Left ventricle myocardium superior (tissue), 1 donor: ENCODE measurements around the gene KIRREL3. TPM values are rescaled to one million over a fixed set of nuclear protein-coding genes. Genes with fewer than 3 reads are reported as not detected.

Experiments
- ATAC-seq: fragments of 200-7000 bp; cut with Tn5 transposase; one replicate; pipeline ENCODE4 v1.9.1; 2020; ENCODE audit warnings: mild to moderate bottlenecking, moderate library complexity
- DNase-seq: peaks from one replicate; pipeline ENCODE4 v3.0.0-alpha.2; 2020
- intact Hi-C: fragments of 100-400 bp; cut with micrococcal nuclease; formaldehyde crosslinking; loops from one replicate; pipeline ENCODE4 v1.11.0; 2022
- total RNA-seq: library from RNA; stranded (reverse); fragmentation: NEBNext Ultra II Directional; extraction: Animal tissue kit (Norgen Biotek cat#: 25700); gene quantifications from one replicate; pipeline ENCODE4 v1.2.1, GENCODE V29; 2021
- donor health status: DM: no; HTN: yes; CAD: no; lungs with severe emphysema.

The KIRREL3 gene
- total RNA-seq, 1 donor from 2014 or later: 0.35 TPM

- intact Hi-C loops: no loop called here
- DNase-seq (no peak), ATAC-seq (no peak)
Observed at GRCh38 chr11:126547691-126548090, 452.9 kb downstream of the KIRREL3 start.

GRCh38 chr11:126547161-126547560 lies 453.4 kb downstream of the KIRREL3 start:
- intact Hi-C loops: no loop called here
- no peak for DNase-seq
- no peak for ATAC-seq

- DNase-seq (no peak), ATAC-seq (no peak)
- intact Hi-C loops: no loop called here
Observed at GRCh38 chr11:126546694-126547093, 453.9 kb downstream of the KIRREL3 start.

- DNase-seq (no peak), ATAC-seq (no peak)
- intact Hi-C loops: no loop called here
Observed at GRCh38 chr11:126546191-126546590, 454.4 kb downstream of the KIRREL3 start.

GRCh38 chr11:126545057-126545555 lies 455.5 kb downstream of the KIRREL3 start:
- intact Hi-C loops: no loop called here
- no peak for DNase-seq
- ATAC-seq: no peak

DNA sequence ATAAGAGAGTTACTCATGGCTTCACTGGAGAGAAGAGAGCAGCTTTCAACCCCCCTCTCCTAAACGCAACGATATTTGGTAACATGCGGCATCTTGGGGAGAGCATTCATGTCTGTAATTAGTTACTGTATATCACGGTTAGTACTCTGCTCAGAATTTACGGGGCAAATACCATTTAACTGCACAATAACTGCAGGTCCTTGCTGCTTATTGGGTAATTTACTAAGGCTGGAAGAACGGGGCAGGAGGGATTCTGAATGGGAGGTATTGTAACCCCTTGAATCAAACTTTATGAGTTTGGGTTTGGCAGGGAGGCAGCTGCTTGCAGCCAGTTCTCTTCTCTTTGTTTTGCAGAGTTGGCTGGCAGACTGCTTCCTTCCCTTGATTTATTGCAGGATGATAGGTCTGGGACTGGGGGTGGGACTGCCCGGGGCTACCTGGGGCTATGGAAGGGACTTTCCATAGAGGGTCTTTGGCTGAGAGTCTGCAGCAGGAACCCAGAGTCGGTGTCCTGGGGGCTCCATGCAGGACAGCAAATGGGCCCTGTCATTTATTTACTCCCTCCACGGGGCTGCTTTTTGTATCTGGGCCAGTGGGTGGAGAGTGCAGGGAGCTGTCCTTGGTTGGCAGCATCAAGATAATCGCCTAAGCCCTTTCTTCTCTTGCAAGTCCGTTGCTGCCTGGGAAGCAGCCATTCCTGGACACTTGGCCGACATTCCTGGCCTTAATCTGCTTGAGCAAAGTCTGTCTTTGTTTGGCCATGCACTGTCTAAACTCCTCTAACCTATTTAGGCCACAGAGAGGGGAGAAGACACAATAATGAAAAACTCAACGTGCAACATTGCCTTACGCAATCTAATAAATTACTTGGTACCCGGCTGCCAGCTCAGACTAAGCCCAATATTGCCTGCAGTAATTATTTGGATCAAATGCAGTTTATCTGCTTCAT lies 456.2 kb downstream of the KIRREL3 start:
- ATAC-seq (no peak), DNase-seq (no peak)
- intact Hi-C loops: no loop called here

DNA sequence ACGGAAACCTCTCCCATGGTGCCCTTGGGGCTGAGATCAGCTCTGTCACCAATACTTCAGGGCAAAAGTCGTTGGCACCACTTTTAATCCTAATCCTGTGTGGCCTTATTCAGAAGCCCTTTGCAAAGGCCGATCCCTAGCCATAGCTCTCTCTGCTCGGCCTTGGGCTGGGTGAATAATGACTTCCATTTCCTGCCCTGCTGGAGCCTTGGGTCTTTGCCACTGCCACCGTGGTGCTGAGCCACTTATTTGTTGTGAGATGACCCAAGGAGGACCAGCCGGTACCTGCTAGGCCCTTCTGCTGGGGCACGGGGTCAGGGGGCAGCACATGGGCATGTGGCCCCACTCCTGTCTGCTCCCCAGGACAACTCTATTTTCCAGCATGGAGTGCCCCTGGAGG lies 456.9 kb downstream of the KIRREL3 start:
- intact Hi-C loops: no loop called here
- ATAC-seq: no peak
- no peak for DNase-seq

DNA sequence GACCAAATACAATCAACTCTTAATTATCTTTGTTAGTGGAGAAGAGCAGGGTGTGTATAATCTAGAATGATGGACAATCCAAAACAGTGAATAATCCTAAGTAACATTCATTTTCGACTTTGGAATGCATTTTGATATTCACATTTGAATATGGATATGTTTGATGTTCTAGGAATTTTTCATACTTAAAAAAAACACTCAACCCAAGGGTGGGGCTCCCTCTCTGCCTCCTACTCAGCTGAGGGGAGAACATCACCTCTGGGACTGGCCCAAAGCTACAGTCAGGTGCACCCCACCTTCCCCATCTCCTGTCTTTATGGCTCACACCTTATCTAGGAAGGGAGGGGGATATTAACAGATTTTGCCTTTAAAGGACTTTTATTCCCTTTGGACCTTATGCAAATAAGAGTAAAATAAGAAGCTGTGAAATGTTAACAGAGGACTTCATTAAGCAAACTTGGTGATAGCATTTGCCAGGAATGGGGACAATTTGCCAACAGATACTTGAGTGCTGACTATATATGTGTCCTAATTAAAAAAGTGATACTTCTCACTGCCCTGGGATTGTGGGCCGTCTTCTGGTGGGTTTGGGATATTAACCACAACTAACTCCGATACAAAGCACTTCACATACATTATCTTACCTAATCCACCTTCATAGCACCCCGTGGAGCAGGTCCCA lies 458.1 kb downstream of the KIRREL3 start:
- intact Hi-C loops: no loop called here
- DNase-seq (no peak), ATAC-seq (no peak)

DNA sequence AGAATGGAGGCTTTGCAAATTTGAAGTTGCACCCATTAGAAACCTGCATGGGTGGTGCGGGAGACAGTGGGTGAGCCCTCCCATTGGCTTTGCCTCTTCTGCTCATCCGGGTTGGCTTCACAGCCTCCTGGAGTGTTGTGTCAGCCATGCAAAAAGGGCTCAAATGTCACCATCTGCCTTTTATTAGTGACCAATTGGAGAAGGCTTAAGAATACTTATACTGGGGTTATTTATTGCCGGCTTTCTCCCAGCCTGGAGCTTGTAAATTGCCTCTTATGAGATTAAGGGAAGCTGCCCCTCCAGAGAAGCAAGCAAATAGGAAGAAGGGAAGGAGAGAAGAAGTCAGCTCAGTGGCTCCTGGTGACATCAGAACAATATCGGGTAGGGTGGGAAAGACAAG lies 462.5 kb downstream of the KIRREL3 start:
- intact Hi-C loops: no loop called here
- DNase-seq (no peak), ATAC-seq (no peak)

DNA sequence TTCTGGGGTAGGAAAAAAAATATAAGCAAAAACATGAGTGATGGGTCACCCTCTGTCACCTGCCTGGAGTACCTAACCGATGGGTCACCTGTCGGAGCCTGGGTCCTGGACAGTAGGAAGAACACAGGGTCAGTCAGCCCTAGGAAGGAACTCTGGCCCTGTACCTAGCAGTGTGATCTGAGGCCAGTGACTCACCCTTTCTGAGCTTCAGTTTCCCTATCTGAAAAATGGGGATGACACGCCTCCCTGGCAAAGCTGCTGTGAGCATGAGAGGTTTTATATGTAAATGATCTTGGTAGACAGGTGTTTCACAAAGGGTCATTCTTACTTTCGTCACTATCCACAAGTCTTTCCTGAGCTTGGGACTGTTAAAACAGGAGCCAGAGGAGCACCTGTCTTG lies 463.1 kb downstream of the KIRREL3 start:
- intact Hi-C loops: no loop called here
- ATAC-seq (no peak), DNase-seq (no peak)

DNA sequence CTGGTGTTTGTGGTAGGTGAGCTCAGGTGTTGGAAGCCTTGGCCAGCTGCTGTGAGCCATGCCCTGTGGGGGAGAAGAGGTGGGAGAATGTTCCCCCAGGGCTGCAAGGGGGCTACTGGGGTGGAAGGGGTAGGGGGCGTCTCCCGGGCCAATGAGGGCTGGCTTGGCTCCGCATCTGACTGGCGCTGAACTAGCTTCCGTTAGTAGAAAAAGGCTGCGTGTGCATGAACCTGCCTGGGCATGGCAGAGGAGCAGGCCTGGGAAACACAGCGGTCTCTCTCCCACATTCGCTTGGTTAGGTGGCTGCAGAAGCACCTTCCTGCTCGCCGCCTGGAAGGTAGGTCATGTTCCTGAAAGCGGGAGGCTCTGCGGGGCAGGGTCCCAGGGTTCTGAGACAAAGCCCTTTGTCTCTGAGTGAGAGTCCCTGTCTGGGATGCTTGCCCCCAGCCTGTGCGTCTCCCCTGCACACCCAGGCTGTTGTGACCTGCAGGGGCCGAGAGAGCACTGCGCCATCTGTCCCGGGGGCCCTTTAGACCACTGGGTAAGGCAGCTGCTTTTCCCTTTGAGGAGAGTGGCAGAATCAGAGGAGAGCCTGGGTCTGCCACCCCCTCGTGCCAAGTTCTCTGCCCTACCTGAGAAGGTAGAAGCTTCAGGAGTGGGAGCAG lies 466.3 kb downstream of the KIRREL3 start:
- ATAC-seq (no peak), DNase-seq (no peak)
- intact Hi-C loops: no loop called here

- intact Hi-C loops: no loop called here
- DNase-seq: no peak
- ATAC-seq: no peak
Observed at GRCh38 chr11:126533560-126533959, 467.0 kb downstream of the KIRREL3 start.

- intact Hi-C loops: no loop called here
- ATAC-seq (no peak), DNase-seq (no peak)
Observed at GRCh38 chr11:126530416-126530815, 470.2 kb downstream of the KIRREL3 start.

DNA sequence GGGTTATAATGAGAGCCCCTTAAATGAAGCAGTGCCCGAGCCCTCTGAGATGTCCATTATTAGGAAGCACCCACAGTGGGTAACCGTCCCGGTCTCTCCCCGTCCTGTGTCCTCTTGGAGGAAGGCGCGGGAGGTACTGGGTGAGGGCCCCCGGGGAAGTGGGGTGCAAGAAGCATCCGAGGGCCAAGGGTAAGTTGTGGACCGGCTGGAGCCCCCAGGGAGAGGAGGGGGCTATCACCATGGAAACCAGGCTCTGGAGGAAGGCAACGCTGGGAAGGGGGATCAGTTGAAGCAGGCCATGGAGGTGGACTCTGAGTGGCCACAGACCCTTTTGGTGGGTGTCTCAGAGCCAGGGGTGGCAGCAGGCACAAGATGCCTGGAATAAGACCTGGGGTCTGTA lies 471.5 kb downstream of the KIRREL3 start:
- intact Hi-C loops: no loop called here
- ATAC-seq (no peak), DNase-seq (no peak)

DNA sequence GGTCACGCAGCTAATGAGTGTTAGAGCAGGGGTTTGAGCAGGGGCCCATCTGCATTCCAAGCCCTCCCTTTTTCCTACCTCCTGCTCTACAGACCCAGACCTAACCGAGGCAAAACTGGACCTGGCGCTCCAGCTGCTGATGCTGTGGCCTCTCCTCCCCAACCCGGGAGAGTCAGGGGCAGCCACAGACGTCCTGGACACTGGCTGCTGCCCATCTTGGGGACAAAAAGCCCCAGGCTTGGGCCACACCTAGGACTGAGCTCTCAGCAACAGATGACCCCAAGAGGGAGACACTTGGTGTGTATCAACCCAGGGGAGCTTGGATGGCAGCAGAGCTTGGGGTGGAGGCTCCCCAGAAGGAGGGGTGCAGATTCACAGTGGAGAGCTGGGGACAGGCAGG lies 472.5 kb downstream of the KIRREL3 start:
- ATAC-seq (no peak), DNase-seq (no peak)
- intact Hi-C loops: no loop called here

DNA sequence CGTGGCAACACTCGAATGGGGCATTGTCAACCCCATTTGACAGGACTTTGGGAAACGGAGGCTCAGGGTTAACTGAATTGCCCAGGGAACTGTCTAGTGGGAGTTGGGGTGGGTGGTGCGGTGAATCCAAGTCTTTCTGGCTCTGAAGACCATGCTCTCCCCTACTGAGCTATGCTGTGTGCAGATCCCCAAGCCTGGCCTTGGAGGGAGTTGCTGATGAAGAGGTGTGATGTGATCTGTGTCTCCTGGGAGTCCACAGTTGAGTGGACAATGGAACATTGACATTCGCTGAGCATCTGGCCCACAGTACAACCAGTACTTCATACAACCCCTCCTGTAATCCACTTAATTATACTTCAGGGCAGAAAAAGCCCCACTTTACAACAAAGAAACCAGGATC lies 472.9 kb downstream of the KIRREL3 start:
- intact Hi-C loops: no loop called here
- DNase-seq (no peak), ATAC-seq (no peak)

- intact Hi-C loops: no loop called here
- DNase-seq (no peak), ATAC-seq (no peak)
Observed at GRCh38 chr11:126526471-126526870, 474.1 kb downstream of the KIRREL3 start.

GRCh38 chr11:126525702-126526101 lies 474.9 kb downstream of the KIRREL3 start:
- ATAC-seq: no peak
- intact Hi-C loops: no loop called here

DNA sequence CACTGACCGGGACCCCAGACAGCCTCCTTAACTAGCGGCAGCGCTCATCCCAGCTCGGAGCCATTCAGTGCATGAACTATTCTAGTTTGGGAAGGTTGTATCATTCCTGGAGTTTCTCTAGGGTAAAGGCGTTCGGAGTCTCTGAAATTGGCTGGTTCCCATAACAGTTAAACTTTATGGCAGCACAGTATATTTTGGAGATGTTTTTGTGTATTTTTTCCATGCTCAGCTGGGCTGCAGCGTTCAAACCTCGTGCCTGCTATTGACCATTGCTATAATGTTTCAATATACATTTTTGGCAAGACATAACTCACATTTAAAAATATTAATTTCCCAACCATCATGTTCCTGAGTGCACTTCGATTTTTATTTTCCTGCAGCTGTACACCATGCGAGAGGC lies 475.4 kb downstream of the KIRREL3 start:
- no peak for ATAC-seq
- intact Hi-C loops: no loop called here
- no peak for DNase-seq

More at GRCh38 chr11:126525702-126526101, 474.9 kb downstream of the KIRREL3 start:
- DNase-seq: no peak
